Stomach smooth muscle (tissue), 2 donors: ENCODE results near the gene AGPS.

Source experiments
- H3K27ac ChIP-seq: one replicate; pipeline ENCODE4 v1.7.0; 2013; ENCODE audit warnings: mild to moderate bottlenecking, low read length, inconsistent platforms
- H3K27me3 ChIP-seq, 2 donors: one replicate each; pipeline ENCODE4 v1.7.0; 2013; ENCODE audit warnings: low read length in 2 of 2; ENCODE audit not compliant: insufficient read depth in 2 of 2, control insufficient read depth in 1 of 2
- H3K36me3 ChIP-seq, 2 donors: one replicate each; pipeline ENCODE4 v1.7.0; 2013; ENCODE audit warnings: low read length in 2 of 2; ENCODE audit not compliant: control insufficient read depth in 2 of 2, insufficient read depth in 2 of 2
- H3K4me1 ChIP-seq: one replicate; pipeline ENCODE4 v1.7.0; 2013; ENCODE audit warnings: low read length; ENCODE audit not compliant: control insufficient read depth, insufficient read depth
- H3K4me3 ChIP-seq, 2 donors: one replicate each; pipeline ENCODE4 v1.7.0; 2013; ENCODE audit warnings: low read length in 2 of 2
- H3K9ac ChIP-seq, 2 donors: one replicate each; pipeline ENCODE4 v1.7.0; 2013; ENCODE audit warnings: low read length in 2 of 2, mild to moderate bottlenecking in 1 of 2
- H3K9me3 ChIP-seq, 2 donors: one replicate each; pipeline ENCODE4 v1.7.0; 2013; ENCODE audit warnings: low read length in 2 of 2; ENCODE audit not compliant: control insufficient read depth in 2 of 2
- donor health status: healthy.
- donor health status: Pancreatic carcinoma.

AGPS gene

GRCh38 chr2:177586154-177586553 lies 193.6 kb downstream of the AGPS start:
- no peak overlapping the region for H3K4me3 ChIP-seq
- H3K9ac ChIP-seq, result no peak overlapping the region
- H3K36me3 ChIP-seq, result no peaks in the 10 kb centered on the region
- H3K27ac ChIP-seq, result no peak overlapping the region
- H3K27me3 ChIP-seq, result no peaks in the 10 kb centered on the region
- H3K4me1 ChIP-seq, result peaks cover 6% of the 10 kb centered on the region
- H3K9me3 ChIP-seq, result no peaks in the 10 kb centered on the region

- Histone ChIP-seq H3K27ac (no peak overlapping the region), H3K9me3 (no peaks in the 10 kb centered on the region), H3K27me3 (no peaks in the 10 kb centered on the region), H3K4me1 (peaks cover 6% of the 10 kb centered on the region), H3K36me3 (no peaks in the 10 kb centered on the region), H3K4me3 (no peak overlapping the region), H3K9ac (no peak overlapping the region)
Observed at GRCh38 chr2:177587371-177587770, 194.8 kb downstream of the AGPS start.

- Histone ChIP-seq H3K4me1 (peaks cover 6% of the 10 kb centered on the region), H3K27ac (no peak overlapping the region), H3K9ac (no peak overlapping the region), H3K27me3 (no peaks in the 10 kb centered on the region), H3K9me3 (no peaks in the 10 kb centered on the region), H3K4me3 (no peak overlapping the region), H3K36me3 (no peaks in the 10 kb centered on the region)
Observed at GRCh38 chr2:177588671-177589070, 196.1 kb downstream of the AGPS start.

DNA sequence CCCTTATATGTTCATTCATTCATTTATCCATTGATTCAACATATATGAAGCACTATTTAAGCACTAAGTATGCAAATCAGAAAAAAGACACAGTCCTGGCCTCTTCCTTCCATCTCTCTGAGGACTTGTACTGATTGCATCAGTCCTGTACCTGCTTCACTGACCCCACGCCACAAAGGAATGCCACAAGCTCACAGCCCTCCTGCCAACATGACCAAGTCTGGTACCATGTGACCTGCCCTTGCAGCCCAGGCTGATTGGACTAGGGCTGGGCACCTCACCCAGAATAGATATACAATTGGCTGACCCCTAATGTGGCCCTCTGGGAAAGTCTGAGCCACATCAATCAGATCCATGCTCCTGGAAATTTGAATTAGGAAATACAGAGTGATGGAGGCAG lies 196.6 kb downstream of the AGPS start:
- Histone ChIP-seq H3K27me3 (no peaks in the 10 kb centered on the region), H3K9me3 (no peaks in the 10 kb centered on the region), H3K36me3 (no peaks in the 10 kb centered on the region), H3K4me3 (no peak overlapping the region), H3K4me1 (peaks cover 6% of the 10 kb centered on the region), H3K9ac (no peak overlapping the region), H3K27ac (no peak overlapping the region)

GRCh38 chr2:177592397-177592796 lies 199.8 kb downstream of the AGPS start:
- no peaks in the 10 kb centered on the region for H3K36me3 ChIP-seq
- H3K4me1 ChIP-seq, result no peaks in the 10 kb centered on the region
- no peak overlapping the region for H3K9ac ChIP-seq
- no peaks in the 10 kb centered on the region for H3K9me3 ChIP-seq
- H3K27ac ChIP-seq, result no peak overlapping the region
- H3K4me3 ChIP-seq, result no peak overlapping the region
- H3K27me3 ChIP-seq, result no peaks in the 10 kb centered on the region

- Histone ChIP-seq H3K27me3 (no peaks in the 10 kb centered on the region), H3K9me3 (no peaks in the 10 kb centered on the region), H3K36me3 (no peaks in the 10 kb centered on the region), H3K4me1 (peaks cover 4% of the 10 kb centered on the region), H3K4me3 (no peak overlapping the region), H3K27ac (no peak overlapping the region), H3K9ac (no peak overlapping the region)
Observed at GRCh38 chr2:177592945-177593344, 200.4 kb downstream of the AGPS start.

DNA sequence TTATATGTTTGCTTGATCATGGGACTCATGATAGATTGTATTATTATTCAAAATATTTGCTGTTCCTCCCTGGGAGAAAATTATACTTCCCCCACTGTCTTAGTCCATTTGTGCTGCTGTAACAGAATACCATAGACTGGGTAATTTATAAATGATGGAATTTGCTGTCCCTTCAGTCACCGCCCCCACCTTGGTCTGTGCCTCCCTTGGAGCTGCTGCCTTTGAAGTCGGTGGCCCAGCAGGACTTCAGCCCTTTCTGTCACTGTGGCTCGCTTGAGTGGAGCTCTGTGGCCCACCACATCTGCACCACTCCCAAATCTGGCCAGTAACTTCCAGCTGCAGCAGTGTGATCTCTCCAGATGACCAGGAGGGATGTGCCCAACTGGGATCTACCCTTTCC lies 200.8 kb downstream of the AGPS start:
- H3K27me3 ChIP-seq, result no peaks in the 10 kb centered on the region
- H3K36me3 ChIP-seq, result no peaks in the 10 kb centered on the region
- no peak overlapping the region for H3K9ac ChIP-seq
- H3K27ac ChIP-seq, result no peak overlapping the region
- H3K9me3 ChIP-seq, result no peaks in the 10 kb centered on the region
- peaks cover 4% of the 10 kb centered on the region for H3K4me1 ChIP-seq
- no peak overlapping the region for H3K4me3 ChIP-seq
